Loucy (cell line): ENCODE results near the gene PEAK1.

Experiments used
- H2AFZ ChIP-seq: fragments of 200-600 bp; sonication (generic); 2 replicates; pipeline ENCODE4 v1.6.0; 2016; ENCODE audit warnings: antibody characterized with exemption, mild to moderate bottlenecking, low read length, moderate library complexity
- H3F3A ChIP-seq: fragments of 200-600 bp; 2 replicates; pipeline ENCODE4 v1.6.0; 2016; ENCODE audit warnings: antibody characterized with exemption, low read depth, mild to moderate bottlenecking
- H3K27me3 ChIP-seq: fragments of 200-600 bp; sonication (generic); 2 replicates; pipeline ENCODE4 v1.6.1; 2014; ENCODE audit warnings: low read length, mild to moderate bottlenecking; ENCODE audit not compliant: insufficient read depth, poor library complexity, severe bottlenecking
- H3K36me3 ChIP-seq: fragments of 200-600 bp; sonication (generic); 2 replicates; pipeline ENCODE4 v1.6.1; 2016; ENCODE audit warnings: low read length; ENCODE audit not compliant: insufficient read depth
- H3K4me1 ChIP-seq: fragments of 200-600 bp; sonication (generic); 2 replicates; pipeline ENCODE4 v1.5.1; 2014; ENCODE audit warnings: low read length, mild to moderate bottlenecking; ENCODE audit not compliant: insufficient read depth, poor library complexity, severe bottlenecking
- H3K4me2 ChIP-seq: fragments of 200-600 bp; sonication (generic); 2 replicates; pipeline ENCODE4 v1.6.0; 2014; ENCODE audit warnings: antibody characterized with exemption, low read length, low read depth, mild to moderate bottlenecking; ENCODE audit not compliant: poor library complexity, severe bottlenecking
- H3K4me3 ChIP-seq: fragments of 200-600 bp; sonication (generic); 2 replicates; pipeline ENCODE4 v1.5.1; 2014; ENCODE audit warnings: low read length, mild to moderate bottlenecking, mixed read lengths; ENCODE audit not compliant: poor library complexity, severe bottlenecking
- H3K79me2 ChIP-seq: fragments of 200-600 bp; sonication (generic); 2 replicates; pipeline ENCODE4 v1.6.1; 2014; ENCODE audit warnings: low read length; ENCODE audit not compliant: insufficient read depth
- H3K9ac ChIP-seq: fragments of 200-600 bp; sonication (generic); 2 replicates; pipeline ENCODE4 v1.6.0; 2014; ENCODE audit warnings: mild to moderate bottlenecking, low read depth, low read length, moderate library complexity; ENCODE audit not compliant: poor library complexity, severe bottlenecking
- H3K9me2 ChIP-seq: fragments of 200-600 bp; sonication (generic); replicated peaks from 2 replicates; pipeline ENCODE4 v1.6.1; 2016; ENCODE audit warnings: low read depth, low read length, mixed read lengths
- H3K9me3 ChIP-seq: fragments of 200-600 bp; sonication (generic); 2 replicates; pipeline ENCODE4 v1.6.1; 2014; ENCODE audit warnings: mild to moderate bottlenecking, antibody characterized with exemption, low read length, low read depth; ENCODE audit not compliant: insufficient read depth
- H4K20me1 ChIP-seq: fragments of 200-600 bp; sonication (generic); 2 replicates; pipeline ENCODE4 v1.6.0; 2014; ENCODE audit warnings: antibody characterized with exemption, low read length, mild to moderate bottlenecking; ENCODE audit not compliant: insufficient read depth, poor library complexity, severe bottlenecking
- CTCF ChIP-seq: fragments of 200-600 bp; sonication (generic); conservative IDR thresholded peaks from 2 replicates; pipeline ENCODE4 v1.5.1; 2014; ENCODE audit warnings: mild to moderate bottlenecking, antibody characterized with exemption, low read length
- EZH2phosphoT487 ChIP-seq: fragments of 200-600 bp; IDR thresholded peaks from 2 replicates; pipeline ENCODE4 v1.6.1; 2018; ENCODE audit warnings: antibody characterized with exemption, mild to moderate bottlenecking, moderate library complexity, borderline replicate concordance

The PEAK1 gene

GRCh38 chr15:77111789-77112188 lies 308.1 kb downstream of the PEAK1 start:
- Histone ChIP-seq H4K20me1 (no peaks in the 10 kb centered on the region), H3K27me3 (no peaks in the 10 kb centered on the region), H3K9ac (no peak overlapping the region), H3K9me3 (no peaks in the 10 kb centered on the region), H3K9me2 (no peaks in the 10 kb centered on the region), H3K79me2 (no peaks in the 10 kb centered on the region), H3K4me2 (no peak overlapping the region), H3K36me3 (peaks cover 14% of the 10 kb centered on the region; the same call in 1 of the 2 replicates), H3F3A (no peaks in the 10 kb centered on the region), H2AFZ (no peak overlapping the region), H3K4me1 (no peaks in the 10 kb centered on the region), H3K4me3 (no peak overlapping the region)
- no peak for TF ChIP-seq CTCF
- no peak for TF ChIP-seq EZH2phosphoT487

GRCh38 chr15:77107531-77108355 lies 312.2 kb downstream of the PEAK1 start:
- Histone ChIP-seq H2AFZ (no peak overlapping the region), H3K4me1 (peaks cover 9% of the 10 kb centered on the region), H3K9me2 (no peaks in the 10 kb centered on the region), H3K4me2 (no peak overlapping the region), H3K9me3 (no peaks in the 10 kb centered on the region), H3K79me2 (no peaks in the 10 kb centered on the region), H3K9ac (no peak overlapping the region), H4K20me1 (no peaks in the 10 kb centered on the region), H3K27me3 (no peaks in the 10 kb centered on the region), H3K4me3 (no peak overlapping the region), H3F3A (no peaks in the 10 kb centered on the region), H3K36me3 (no peaks in the 10 kb centered on the region)
- no peak for TF ChIP-seq EZH2phosphoT487
- TF ChIP-seq CTCF, result peak; percentile 83

DNA sequence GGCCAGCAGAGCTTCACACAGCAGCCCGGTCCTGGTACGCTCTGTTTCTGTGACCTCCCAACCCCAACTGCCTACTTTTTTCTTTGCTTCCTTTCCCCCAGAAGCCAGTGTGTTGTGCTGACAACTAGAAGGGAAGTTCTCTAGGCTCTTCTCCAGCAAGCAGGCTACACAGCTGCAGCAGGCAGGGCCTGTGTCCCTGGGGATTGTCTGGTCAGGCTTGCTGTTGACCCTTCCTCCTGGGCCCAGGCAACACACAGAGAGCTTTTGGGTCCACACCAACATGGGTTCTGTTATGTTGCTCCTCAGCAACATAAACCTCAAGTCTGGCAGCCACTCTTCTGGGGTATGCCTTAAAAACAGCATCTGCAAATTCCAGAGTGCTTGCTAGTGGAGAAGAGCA lies 312.8 kb downstream of the PEAK1 start:
- Histone ChIP-seq H3K27me3 (no peaks in the 10 kb centered on the region), H3K36me3 (no peaks in the 10 kb centered on the region), H3K79me2 (no peaks in the 10 kb centered on the region), H2AFZ (no peak overlapping the region), H3K4me1 (peaks cover 9% of the 10 kb centered on the region), H3K4me3 (no peak overlapping the region), H3K9me3 (no peaks in the 10 kb centered on the region), H3F3A (no peaks in the 10 kb centered on the region), H3K4me2 (no peak overlapping the region), H4K20me1 (no peaks in the 10 kb centered on the region), H3K9ac (no peak overlapping the region), H3K9me2 (no peaks in the 10 kb centered on the region)
- TF ChIP-seq CTCF, result no peak
